GM19099 (cell line): ENCODE measurements around the gene CTSK.

Experiments used
- POLR2A ChIP-seq: IDR thresholded peaks from 3 replicates; pipeline ENCODE4 v1.6.1; 2011; ENCODE audit warnings: low read depth; ENCODE audit not compliant: insufficient read length; ENCODE audit errors: extremely low read depth

CTSK gene

GRCh38 chr1:150807249-150808023 is 624 bp downstream of the CTSK start:
- TF ChIP-seq POLR2A: no peak

- no peak for TF ChIP-seq POLR2A
These were observed 2.2 kb downstream of the CTSK start for GRCh38 chr1:150805899-150806298.

GRCh38 chr1:150804671-150805070 is 3.4 kb downstream of the CTSK start:
- no peak for TF ChIP-seq POLR2A

GRCh38 chr1:150799089-150799488 is 9.0 kb downstream of the CTSK start:
- TF ChIP-seq POLR2A: no peak

GRCh38 chr1:150798525-150798924 is 9.5 kb downstream of the CTSK start:
- TF ChIP-seq POLR2A: no peak

GRCh38 chr1:150796374-150796773 is 11.7 kb downstream of the CTSK start:
- no peak for TF ChIP-seq POLR2A

GRCh38 chr1:150793221-150793620 is 14.8 kb downstream of the CTSK start:
- TF ChIP-seq POLR2A: no peak

GRCh38 chr1:150791585-150791984 is 16.5 kb downstream of the CTSK start:
- no peak for TF ChIP-seq POLR2A

GRCh38 chr1:150789396-150789795 is 18.7 kb downstream of the CTSK start:
- no peak for TF ChIP-seq POLR2A

GRCh38 chr1:150788946-150789345 is 19.1 kb downstream of the CTSK start:
- TF ChIP-seq POLR2A: no peak

- no peak for TF ChIP-seq POLR2A
These were observed 20.6 kb downstream of the CTSK start for GRCh38 chr1:150787455-150787854.

GRCh38 chr1:150780510-150780909 is 27.6 kb downstream of the CTSK start:
- no peak for TF ChIP-seq POLR2A

- TF ChIP-seq POLR2A: no peak
These were observed 29.7 kb downstream of the CTSK start for GRCh38 chr1:150778409-150778808.

GRCh38 chr1:150777544-150777943 is 30.5 kb downstream of the CTSK start:
- TF ChIP-seq POLR2A: no peak

GRCh38 chr1:150775276-150775675 is 32.8 kb downstream of the CTSK start:
- no peak for TF ChIP-seq POLR2A

GRCh38 chr1:150772326-150772725 is 35.7 kb downstream of the CTSK start:
- TF ChIP-seq POLR2A: no peak
